GM12872 (cell line): ENCODE data around the gene CCDC159.

Experiments used
- TF ChIP-seq, protein P1 (sequence below): IDR thresholded peaks from 3 replicates; pipeline ENCODE4 v1.5.1; 2011; ENCODE audit warnings: low read depth, mild to moderate bottlenecking, low read length, moderate library complexity; ENCODE audit not compliant: insufficient read depth

Gene CCDC159

DNA sequence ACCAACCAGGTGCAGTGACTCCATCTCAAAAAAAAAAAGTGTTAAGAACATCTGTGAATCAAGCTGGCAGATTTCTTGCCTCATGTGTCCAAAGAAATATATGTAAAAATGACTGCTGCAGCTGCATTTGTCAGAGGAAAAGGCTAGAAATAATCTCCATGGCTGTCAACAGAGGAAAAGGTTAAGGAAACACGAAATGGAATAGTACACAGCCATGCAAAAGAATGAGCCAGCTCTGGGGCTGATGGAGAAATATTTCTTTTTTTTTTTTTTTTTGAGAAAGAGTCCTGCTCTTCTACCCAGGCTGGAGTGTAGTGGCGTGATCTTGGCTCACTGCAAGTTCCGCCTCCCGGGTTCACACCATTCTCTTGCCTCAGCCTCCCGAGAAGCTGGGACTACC is 13.5 kb upstream of the CCDC159 start:
- TF ChIP-seq, protein P1, sequence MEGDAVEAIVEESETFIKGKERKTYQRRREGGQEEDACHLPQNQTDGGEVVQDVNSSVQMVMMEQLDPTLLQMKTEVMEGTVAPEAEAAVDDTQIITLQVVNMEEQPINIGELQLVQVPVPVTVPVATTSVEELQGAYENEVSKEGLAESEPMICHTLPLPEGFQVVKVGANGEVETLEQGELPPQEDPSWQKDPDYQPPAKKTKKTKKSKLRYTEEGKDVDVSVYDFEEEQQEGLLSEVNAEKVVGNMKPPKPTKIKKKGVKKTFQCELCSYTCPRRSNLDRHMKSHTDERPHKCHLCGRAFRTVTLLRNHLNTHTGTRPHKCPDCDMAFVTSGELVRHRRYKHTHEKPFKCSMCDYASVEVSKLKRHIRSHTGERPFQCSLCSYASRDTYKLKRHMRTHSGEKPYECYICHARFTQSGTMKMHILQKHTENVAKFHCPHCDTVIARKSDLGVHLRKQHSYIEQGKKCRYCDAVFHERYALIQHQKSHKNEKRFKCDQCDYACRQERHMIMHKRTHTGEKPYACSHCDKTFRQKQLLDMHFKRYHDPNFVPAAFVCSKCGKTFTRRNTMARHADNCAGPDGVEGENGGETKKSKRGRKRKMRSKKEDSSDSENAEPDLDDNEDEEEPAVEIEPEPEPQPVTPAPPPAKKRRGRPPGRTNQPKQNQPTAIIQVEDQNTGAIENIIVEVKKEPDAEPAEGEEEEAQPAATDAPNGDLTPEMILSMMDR = no peak

DNA sequence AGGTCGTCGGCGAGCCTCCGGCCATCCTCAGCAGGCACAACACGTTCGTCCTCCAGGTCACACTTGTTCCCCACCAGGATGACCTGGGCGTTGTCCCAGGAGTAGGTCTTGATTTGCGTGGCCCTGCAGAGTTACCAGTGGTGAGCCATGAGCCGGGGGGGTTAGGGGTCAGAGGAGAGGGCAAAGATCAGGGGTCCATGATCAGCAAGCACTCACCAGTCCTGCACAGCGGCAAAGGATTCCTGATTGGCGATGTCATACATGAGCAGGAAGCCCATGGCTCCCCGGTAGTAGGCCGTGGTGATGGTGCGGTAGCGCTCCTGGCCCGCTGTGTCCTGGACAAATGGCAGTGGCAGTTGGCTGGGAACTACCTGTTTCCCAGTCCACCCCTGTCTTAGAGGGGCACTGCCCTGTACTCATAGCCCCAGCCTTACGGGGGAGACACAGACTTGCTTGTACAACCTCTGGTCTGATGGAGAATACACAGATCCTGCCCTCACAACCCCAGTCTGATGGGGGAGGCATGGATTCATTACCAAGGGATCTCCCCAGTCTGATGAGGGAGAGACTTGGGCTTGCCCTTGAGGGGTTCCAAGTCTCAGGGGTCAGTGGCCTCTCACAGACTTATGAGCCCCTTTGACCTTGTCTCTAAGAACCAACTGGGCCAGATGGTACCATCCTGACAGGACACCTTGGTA is 10.7 kb upstream of the CCDC159 start:
- TF ChIP-seq, protein P1 = no peak

DNA sequence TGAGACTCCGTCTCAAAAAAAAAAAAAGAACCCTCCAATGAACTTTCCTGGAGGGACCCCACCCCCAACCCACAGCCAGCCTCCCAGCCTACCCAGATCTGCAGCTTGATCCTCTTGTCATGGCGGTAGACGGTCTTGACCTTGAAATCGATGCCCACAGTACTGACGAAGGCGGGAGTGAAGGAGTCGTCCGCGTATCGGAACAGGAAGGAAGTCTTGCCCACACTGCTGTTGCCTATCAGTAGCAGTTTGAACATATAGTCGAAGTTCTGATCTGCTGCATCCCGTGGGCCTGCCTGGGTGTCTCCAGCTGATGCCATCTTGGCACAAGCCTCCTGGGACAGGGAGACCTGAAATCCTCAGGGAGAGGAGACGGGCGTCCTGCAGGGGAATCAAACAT is 9.2 kb upstream of the CCDC159 start:
- TF ChIP-seq, protein P1 = no peak

DNA sequence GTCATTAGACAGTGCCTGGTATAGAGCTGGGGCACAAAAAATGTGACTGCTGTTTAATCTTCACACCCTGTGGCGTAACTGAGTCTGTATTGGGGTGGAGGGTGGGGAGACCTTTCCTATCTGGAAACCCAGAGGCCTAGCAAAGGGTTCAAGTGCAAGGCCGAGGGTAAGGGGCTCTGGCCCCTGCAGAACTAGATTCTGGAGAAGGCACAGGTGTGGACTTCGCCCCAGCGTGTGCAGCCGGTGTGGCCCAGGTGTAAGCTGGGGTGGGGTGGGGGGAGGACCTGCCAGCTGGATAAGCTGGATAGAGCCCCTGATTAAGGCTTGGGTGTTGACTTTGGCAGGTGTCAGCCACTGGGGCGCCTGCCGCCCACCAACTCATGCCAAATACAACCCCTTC is 8.2 kb upstream of the CCDC159 start:
- TF ChIP-seq, protein P1 = no peak

DNA sequence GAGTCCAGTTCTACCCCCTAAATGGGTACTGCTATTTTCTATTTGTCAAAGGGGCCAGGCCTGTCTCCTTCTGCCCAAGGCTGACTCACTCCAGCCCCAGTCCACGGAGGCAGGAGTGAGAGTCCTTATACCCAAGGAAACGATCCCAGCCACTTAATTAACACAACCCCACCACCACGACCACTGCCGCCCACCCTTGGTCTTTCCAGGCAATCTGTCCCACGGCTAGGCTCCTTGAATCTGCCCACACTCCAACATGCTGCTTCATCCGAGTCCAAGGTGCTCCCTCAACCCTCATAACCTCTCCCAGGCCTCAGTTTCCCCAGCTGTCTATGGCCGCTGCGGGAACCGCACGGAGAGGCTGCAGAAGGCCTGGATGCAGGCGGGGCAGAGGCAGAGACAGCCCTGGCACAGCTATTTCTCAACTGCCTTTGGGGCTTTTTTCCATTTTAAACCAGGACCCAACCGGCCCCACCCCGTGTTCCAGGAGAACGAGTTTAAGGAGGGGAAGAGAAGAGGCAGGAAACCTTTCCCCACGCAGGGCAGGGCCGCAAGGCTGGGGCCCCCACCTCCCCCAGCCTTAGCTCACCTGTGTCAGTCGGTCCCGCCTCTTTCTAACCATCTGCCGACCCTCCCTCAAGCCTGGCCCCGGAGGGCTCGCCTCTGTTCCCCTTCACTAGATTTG is 7.6 kb upstream of the CCDC159 start:
- TF ChIP-seq, protein P1 = no peak

DNA sequence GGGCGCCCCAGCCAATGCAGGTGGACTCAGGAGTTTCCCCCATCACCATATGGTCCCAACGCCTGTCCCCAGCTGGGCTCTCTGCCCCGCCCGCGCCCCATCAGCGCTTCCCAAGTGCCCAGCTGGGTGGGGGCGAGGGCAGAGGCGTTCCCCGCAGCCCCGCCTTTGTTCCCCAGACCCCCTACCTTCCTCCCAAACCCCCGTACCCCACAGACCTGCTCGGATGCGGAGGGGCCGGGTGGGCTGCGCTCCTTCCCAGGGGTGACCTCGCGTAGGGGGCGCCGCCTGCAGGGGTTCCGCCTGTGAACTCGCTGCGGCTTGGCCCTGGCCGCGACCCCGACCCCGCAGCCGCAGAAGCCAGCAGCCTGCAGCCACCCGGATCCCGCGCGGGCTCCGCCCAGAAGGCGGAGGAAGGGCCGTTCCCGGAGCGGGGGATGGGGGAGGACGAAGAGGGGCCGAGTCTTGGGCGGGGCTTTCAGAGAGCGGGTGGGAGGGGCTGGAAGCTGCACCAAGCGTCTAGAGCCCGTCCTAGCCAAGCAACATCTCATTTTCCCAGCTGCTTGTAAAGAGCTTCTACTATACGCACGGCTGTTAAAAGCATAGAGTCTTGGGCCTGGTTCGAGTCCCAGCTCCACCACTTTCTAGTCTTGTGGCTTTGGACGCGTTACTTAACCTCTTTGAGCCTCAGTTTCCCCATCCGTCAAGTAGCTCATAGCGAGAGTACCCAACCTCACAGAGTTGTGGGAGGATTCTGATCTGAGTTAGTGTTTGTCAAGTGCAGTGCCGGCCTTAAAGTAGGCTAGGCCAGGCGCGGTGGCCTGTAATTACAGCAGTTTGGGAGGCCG is 6.8 kb upstream of the CCDC159 start, which contains the start of gene RAB3D:
TSS of gene RAB3D (minus strand) at position 404 of the 845 bp plus-strand sequence. CDS start 2,258 bp downstream, outside the sequence.
- TF ChIP-seq, protein P1 = no peak

DNA sequence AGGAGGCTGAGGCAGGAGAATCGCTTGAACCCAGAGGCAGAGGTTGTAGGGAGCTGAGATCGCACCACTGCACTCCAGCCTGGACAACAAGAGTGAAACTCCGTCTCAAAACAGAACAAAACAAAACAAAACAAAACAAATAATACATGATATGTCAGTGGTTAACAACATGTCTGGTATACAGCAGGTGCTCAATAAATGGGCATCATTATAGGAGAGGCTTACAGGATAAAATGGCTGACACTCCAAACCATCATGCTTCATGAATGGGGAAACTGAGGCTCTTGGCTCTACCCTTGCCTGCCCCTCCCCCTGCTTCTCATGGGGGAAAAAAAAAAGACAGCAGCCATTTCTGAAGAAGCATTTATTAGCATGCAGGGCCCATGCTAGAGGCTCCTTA is 3.9 kb upstream of the CCDC159 start:
- TF ChIP-seq, protein P1 = no peak
